ENCODE measurements around the gene RELN. TPM values are rescaled to one million over a fixed set of nuclear protein-coding genes. Genes with fewer than 3 reads are reported as not detected.

RELN gene
- total and polyA plus RNA-seq, 10 of the 15 experiments (the other 5 are each of a cell fraction or from before 2014, with no cell fraction given), result 0.11 to 0.21 TPM; not detected in 8

- Histone ChIP-seq H3K9me3 (replicated peaks; ENCODE audit: control insufficient read depth, insufficient read depth, low read length) (no peaks in the 10 kb centered on the region), H3K9ac (ENCODE audit: control insufficient read depth, insufficient read depth, low read length) (no peak overlapping the region), H3K27me3 (replicated peaks in 1 of 2; ENCODE audit: control insufficient read depth in 2 of 2, insufficient read depth in 2 of 2, low read length in 1 of 2) (no peaks in the 10 kb centered on the region), H3K4me1 (ENCODE audit: control insufficient read depth, insufficient read depth, low read length) (no peaks in the 10 kb centered on the region), H4K20me1 (ENCODE audit: control insufficient read depth, insufficient read depth) (no peaks in the 10 kb centered on the region), H3K36me3 (ENCODE audit: control insufficient read depth in 2 of 2, insufficient read depth in 2 of 2, low read length in 1 of 2) (no peaks in the 10 kb centered on the region), H2AFZ (ENCODE audit: control insufficient read depth, low read depth, low read length) (no peak overlapping the region), H3K4me3 (no peak overlapping the region), H3K79me2 (ENCODE audit: control insufficient read depth, insufficient read depth, low read length) (no peaks in the 10 kb centered on the region), H3K27ac (ENCODE audit: control insufficient read depth, insufficient read depth) (no peak overlapping the region), H3K4me2 (ENCODE audit: control insufficient read depth, insufficient read depth) (no peak overlapping the region)
- TF ChIP-seq RFX5 (IDR thresholded peaks at IDR 0.05; ENCODE audit: low read depth, low read length), result no peak
- TF ChIP-seq HCFC1 (IDR thresholded peaks at IDR 0.05; ENCODE audit: low read length), result no peak
- ATAC-seq, result no peak
- in situ Hi-C loops (cut with MboI) (no loop called here), intact Hi-C loops (cut with micrococcal nuclease; ENCODE audit: unreplicated experiment) (no loop called here)
- ChIA-PET RAD21 (ENCODE audit: unreplicated experiment) (no interaction called here), SMC1A (ENCODE audit: uncharacterized antibody, unreplicated experiment) (no interaction called here), CTCF (no interaction called here), POLR2A (no interaction called here)
- no TSS peak for BruUV-seq (replicated peaks)
- no peak for FAIRE-seq
- WGBS (ENCODE audit: insufficient coverage, insufficient replicate concordance, low lambda C conversion rate, missing lambda C conversion rate), result 38% methylated on average over 2 of the region's 2 CpGs
- DNase-seq (ENCODE audit: low read depth, low spot score), result no peak
Observed at GRCh38 chr7:103731169-103731568, 258.3 kb downstream of the RELN start.

DNA sequence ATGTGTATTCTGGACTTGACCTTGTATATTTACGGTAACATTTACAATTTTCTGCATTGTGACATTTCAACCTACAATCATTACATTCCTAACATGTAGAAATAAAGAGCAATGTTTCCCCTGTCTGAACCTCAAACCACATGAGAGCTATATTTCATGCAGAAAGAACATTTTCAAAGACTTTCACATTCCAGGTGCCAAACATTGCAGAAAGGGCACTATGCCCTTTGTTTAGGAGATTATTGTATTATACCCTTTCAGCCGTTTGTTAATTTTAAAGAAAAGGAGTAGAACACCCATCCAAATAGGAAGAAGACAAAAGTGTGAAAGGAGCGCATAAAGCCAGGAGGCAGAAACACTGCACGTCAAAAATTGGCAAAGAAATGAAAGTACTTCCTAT is 260.4 kb downstream of the RELN start:
- H2AFZ ChIP-seq (ENCODE audit: control insufficient read depth, low read depth, low read length), result no peak overlapping the region
- in situ Hi-C loops (cut with MboI), result no loop called here
- POLR2A ChIA-PET, result no interaction called here
- RAD21 ChIA-PET (ENCODE audit: unreplicated experiment), result no interaction called here
- H4K20me1 ChIP-seq (ENCODE audit: control insufficient read depth, insufficient read depth), result no peaks in the 10 kb centered on the region
- H3K27ac ChIP-seq (ENCODE audit: control insufficient read depth, insufficient read depth), result no peak overlapping the region
- CTCF ChIA-PET, result no interaction called here
- H3K4me3 ChIP-seq, result no peak overlapping the region
- SMC1A ChIA-PET (ENCODE audit: uncharacterized antibody, unreplicated experiment), result no interaction called here
- ATAC-seq (no peak), FAIRE-seq (no peak), DNase-seq (ENCODE audit: low read depth, low spot score) (no peak)
- no peaks in the 10 kb centered on the region for H3K79me2 ChIP-seq (ENCODE audit: control insufficient read depth, insufficient read depth, low read length)
- intact Hi-C loops (cut with micrococcal nuclease; ENCODE audit: unreplicated experiment), result no loop called here
- H3K36me3 ChIP-seq (ENCODE audit: control insufficient read depth in 2 of 2, insufficient read depth in 2 of 2, low read length in 1 of 2), result no peaks in the 10 kb centered on the region
- no peaks in the 10 kb centered on the region for H3K9me3 ChIP-seq (replicated peaks; ENCODE audit: control insufficient read depth, insufficient read depth, low read length)
- no peak overlapping the region for H3K4me2 ChIP-seq (ENCODE audit: control insufficient read depth, insufficient read depth)
- H3K4me1 ChIP-seq (ENCODE audit: control insufficient read depth, insufficient read depth, low read length), result no peaks in the 10 kb centered on the region
- no peak overlapping the region for H3K9ac ChIP-seq (ENCODE audit: control insufficient read depth, insufficient read depth, low read length)
- H3K27me3 ChIP-seq (replicated peaks in 1 of 2; ENCODE audit: control insufficient read depth in 2 of 2, insufficient read depth in 2 of 2, low read length in 1 of 2), result no peaks in the 10 kb centered on the region
- no TSS peak for BruUV-seq (replicated peaks)
- 47% methylated on average over 4 of the region's 4 CpGs for WGBS (ENCODE audit: insufficient coverage, insufficient replicate concordance, low lambda C conversion rate, missing lambda C conversion rate)
- no peak for TF ChIP-seq CTCF (IDR thresholded peaks at IDR 0.05 in 2 of 3, conservative IDR thresholded peaks at IDR 0.05 in 1 of 3; ENCODE audit: control insufficient read depth in 2 of 3, extremely low read depth in 1 of 3, insufficient read depth in 1 of 3, low read depth in 3 of 3, low read length in 3 of 3)
- no peak for TF ChIP-seq EED (IDR thresholded peaks at IDR 0.05; ENCODE audit: low read depth)
- TF ChIP-seq SREBF2 (IDR thresholded peaks at IDR 0.05; ENCODE audit: low read length), result no peak
- TF ChIP-seq MEF2B (IDR thresholded peaks at IDR 0.05; ENCODE audit: partially characterized antibody, poor library complexity, severe bottlenecking), result no peak
- no peak for TF ChIP-seq BHLHE40 (IDR thresholded peaks at IDR 0.05; ENCODE audit: borderline replicate concordance in 1 of 2, low read depth in 2 of 2, low read length in 1 of 2)
- no peak for TF ChIP-seq GABPA (IDR thresholded peaks at IDR 0.05; ENCODE audit: low read depth)
- TF ChIP-seq, protein P1, sequence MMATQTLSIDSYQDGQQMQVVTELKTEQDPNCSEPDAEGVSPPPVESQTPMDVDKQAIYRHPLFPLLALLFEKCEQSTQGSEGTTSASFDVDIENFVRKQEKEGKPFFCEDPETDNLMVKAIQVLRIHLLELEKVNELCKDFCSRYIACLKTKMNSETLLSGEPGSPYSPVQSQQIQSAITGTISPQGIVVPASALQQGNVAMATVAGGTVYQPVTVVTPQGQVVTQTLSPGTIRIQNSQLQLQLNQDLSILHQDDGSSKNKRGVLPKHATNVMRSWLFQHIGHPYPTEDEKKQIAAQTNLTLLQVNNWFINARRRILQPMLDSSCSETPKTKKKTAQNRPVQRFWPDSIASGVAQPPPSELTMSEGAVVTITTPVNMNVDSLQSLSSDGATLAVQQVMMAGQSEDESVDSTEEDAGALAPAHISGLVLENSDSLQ (IDR thresholded peaks at IDR 0.05), result no peak
- TF ChIP-seq, protein P2, sequence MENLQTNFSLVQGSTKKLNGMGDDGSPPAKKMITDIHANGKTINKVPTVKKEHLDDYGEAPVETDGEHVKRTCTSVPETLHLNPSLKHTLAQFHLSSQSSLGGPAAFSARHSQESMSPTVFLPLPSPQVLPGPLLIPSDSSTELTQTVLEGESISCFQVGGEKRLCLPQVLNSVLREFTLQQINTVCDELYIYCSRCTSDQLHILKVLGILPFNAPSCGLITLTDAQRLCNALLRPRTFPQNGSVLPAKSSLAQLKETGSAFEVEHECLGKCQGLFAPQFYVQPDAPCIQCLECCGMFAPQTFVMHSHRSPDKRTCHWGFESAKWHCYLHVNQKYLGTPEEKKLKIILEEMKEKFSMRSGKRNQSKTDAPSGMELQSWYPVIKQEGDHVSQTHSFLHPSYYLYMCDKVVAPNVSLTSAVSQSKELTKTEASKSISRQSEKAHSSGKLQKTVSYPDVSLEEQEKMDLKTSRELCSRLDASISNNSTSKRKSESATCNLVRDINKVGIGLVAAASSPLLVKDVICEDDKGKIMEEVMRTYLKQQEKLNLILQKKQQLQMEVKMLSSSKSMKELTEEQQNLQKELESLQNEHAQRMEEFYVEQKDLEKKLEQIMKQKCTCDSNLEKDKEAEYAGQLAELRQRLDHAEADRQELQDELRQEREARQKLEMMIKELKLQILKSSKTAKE (IDR thresholded peaks at IDR 0.05; ENCODE audit: low read depth, poor library complexity, severe bottlenecking), result no peak
- no peak for TF ChIP-seq BMI1 (IDR thresholded peaks at IDR 0.05; ENCODE audit: borderline replicate concordance)
- TF ChIP-seq ZBED1 (IDR thresholded peaks at IDR 0.05; ENCODE audit: borderline replicate concordance), result no peak
- no peak for TF ChIP-seq SMC3 (IDR thresholded peaks at IDR 0.05; ENCODE audit: borderline replicate concordance, low read length)
- TF ChIP-seq CHD2 (IDR thresholded peaks at IDR 0.05; ENCODE audit: borderline replicate concordance, low read depth, low read length), result no peak

All from GM12878 (cell line).